Adrenal gland (tissue), 5 donors: ENCODE data around the gene ATP9A.

ENCODE experiments used
- CTCF ChIP-seq, 6 experiments: fragments of 450-650 bp in 4 of 6; fragments of 200-600 bp in 2 of 6; sonication (generic) in 1 of 6; IDR thresholded peaks; 1 replicate in 5 of 6; 2 replicates in 1 of 6; pipeline versions ENCODE4 v1.5.1 to v1.8.0; 2016 to 2021; ENCODE audit warnings: antibody characterized with exemption in 6 of 6, mild to moderate bottlenecking in 2 of 6, moderate library complexity in 1 of 6
- POLR2A ChIP-seq, 2 donors: fragments of 450-650 bp; IDR thresholded peaks; one replicate each; pipeline ENCODE4 v1.6.1; 2017; ENCODE audit warnings: antibody characterized with exemption in 2 of 2, mild to moderate bottlenecking in 2 of 2, moderate library complexity in 1 of 2
- donor health status: DM: no; HTN: no; CAD: no.

DNA sequence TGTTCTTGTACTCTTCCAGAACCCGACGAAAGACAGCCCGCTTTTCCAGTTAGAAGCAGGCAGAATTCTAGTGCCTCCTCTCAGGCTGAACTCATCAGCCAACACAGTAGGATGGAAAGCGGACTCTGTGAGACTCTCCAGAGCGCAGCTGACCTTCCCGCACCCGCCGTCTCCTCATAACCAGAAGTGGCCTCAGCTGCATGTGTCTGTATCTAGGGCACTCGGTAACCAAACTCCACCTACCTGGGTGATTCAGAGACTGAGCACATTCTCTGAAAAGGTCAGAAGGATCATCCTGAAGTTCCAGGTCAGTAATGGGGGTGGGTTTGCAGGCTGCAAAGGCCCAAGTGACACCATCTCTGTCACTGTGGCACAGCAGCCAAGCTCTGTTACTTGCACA lies 158.9 kb downstream of the ATP9A start:
- TF ChIP-seq CTCF (IDR thresholded peaks at IDR 0.05) = no peak
- no peak for TF ChIP-seq POLR2A (IDR thresholded peaks at IDR 0.05)
